NT2/D1 (cell line): ENCODE data around the gene RYR3.

ENCODE experiments used
- DNase-seq: peaks from one replicate; pipeline ENCODE4 v3.0.0-alpha.2; 2011; ENCODE audit warnings: low read depth, low spot score
- H3K27me3 ChIP-seq: 2 replicates; pipeline ENCODE4 v1.6.0; 2011; ENCODE audit warnings: mild to moderate bottlenecking; ENCODE audit not compliant: insufficient read length, insufficient read depth
- H3K36me3 ChIP-seq: 2 replicates; pipeline ENCODE4 v1.6.1; 2011; ENCODE audit warnings: mild to moderate bottlenecking, low read length, mixed read lengths; ENCODE audit not compliant: insufficient read depth, insufficient read length
- H3K4me1 ChIP-seq: 2 replicates; pipeline ENCODE4 v1.5.1; 2011; ENCODE audit not compliant: insufficient read depth, insufficient read length
- H3K4me3 ChIP-seq: 2 replicates; pipeline ENCODE4 v1.5.1; 2011; ENCODE audit warnings: low read depth; ENCODE audit not compliant: insufficient read length
- H3K9ac ChIP-seq: 2 replicates; pipeline ENCODE4 v1.6.0; 2011; ENCODE audit warnings: low read depth; ENCODE audit not compliant: insufficient read length
- H3K9me3 ChIP-seq: 2 replicates; pipeline ENCODE4 v1.5.1; 2011; ENCODE audit warnings: mild to moderate bottlenecking, low read length; ENCODE audit not compliant: insufficient read depth
- SUZ12 ChIP-seq: IDR thresholded peaks from 2 replicates; pipeline ENCODE4 v1.6.1; 2011; ENCODE audit not compliant: insufficient read length, insufficient read depth; ENCODE audit errors: extremely low read depth
- YY1 ChIP-seq: IDR thresholded peaks from 2 replicates; pipeline ENCODE4 v1.6.1; 2011; ENCODE audit not compliant: insufficient read length, insufficient read depth
- ZNF274 ChIP-seq: IDR thresholded peaks from 2 replicates; pipeline ENCODE4 v1.6.1; 2011; ENCODE audit warnings: mild to moderate bottlenecking, low read depth, low read length

RYR3 gene

DNA sequence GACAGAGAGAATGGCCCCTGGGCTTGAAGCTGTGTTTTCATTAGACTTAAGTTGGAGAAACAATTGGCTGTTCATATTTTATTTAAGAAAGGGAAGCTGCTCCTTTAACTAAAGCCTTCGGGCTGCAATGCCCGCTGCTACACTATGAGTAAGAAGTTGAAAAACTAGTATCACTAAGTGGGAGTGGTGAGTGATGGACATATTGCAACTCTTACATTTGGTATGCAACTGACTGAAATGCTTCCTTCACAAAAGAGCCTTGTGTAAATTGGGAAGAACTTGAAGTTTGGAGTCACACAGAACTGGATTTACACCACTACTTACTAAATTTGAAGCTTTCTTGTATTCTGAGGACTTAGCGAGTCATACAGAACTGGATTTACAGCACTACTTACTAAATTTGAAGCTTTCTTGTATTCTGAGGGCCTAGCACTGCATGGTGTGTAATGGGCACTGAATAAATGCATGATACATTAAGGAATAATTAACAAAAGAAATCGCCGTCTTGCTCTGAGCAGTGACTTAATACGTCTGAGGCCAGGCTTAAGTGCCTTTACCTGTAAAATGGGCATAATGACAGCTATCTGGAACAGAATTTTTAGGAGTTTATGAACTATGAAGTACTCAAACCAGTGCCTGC is 149.5 kb downstream of the RYR3 start:
- no peak for DNase-seq
- no peak for TF ChIP-seq YY1
- TF ChIP-seq ZNF274: no peak
- TF ChIP-seq SUZ12: no peak
- H3K4me3 ChIP-seq: no peak overlapping the region
- no peaks in the 10 kb centered on the region for H3K27me3 ChIP-seq
- no peaks in the 10 kb centered on the region for H3K36me3 ChIP-seq
- no peak overlapping the region for H3K9ac ChIP-seq
- peaks cover 2% of the 10 kb centered on the region for H3K4me1 ChIP-seq
- H3K9me3 ChIP-seq: no peaks in the 10 kb centered on the region

GRCh38 chr15:33461671-33462070 is 150.9 kb downstream of the RYR3 start:
- Histone ChIP-seq H3K27me3 (no peaks in the 10 kb centered on the region), H3K36me3 (no peaks in the 10 kb centered on the region), H3K4me1 (no peaks in the 10 kb centered on the region), H3K9me3 (no peaks in the 10 kb centered on the region), H3K4me3 (no peak overlapping the region), H3K9ac (no peak overlapping the region)
- DNase-seq: no peak
- TF ChIP-seq ZNF274 (no peak), SUZ12 (no peak), YY1 (no peak)

- Histone ChIP-seq H3K27me3 (no peaks in the 10 kb centered on the region), H3K36me3 (no peaks in the 10 kb centered on the region), H3K9ac (no peak overlapping the region), H3K9me3 (no peaks in the 10 kb centered on the region), H3K4me3 (no peak overlapping the region), H3K4me1 (peaks cover 4% of the 10 kb centered on the region)
- no peak for TF ChIP-seq SUZ12
- no peak for DNase-seq
Observed at GRCh38 chr15:33467146-33467815, 156.5 kb downstream of the RYR3 start.

- Histone ChIP-seq H3K9ac (no peak overlapping the region), H3K4me1 (peaks cover 4% of the 10 kb centered on the region), H3K9me3 (no peaks in the 10 kb centered on the region), H3K27me3 (no peaks in the 10 kb centered on the region), H3K4me3 (no peak overlapping the region), H3K36me3 (no peaks in the 10 kb centered on the region)
- no peak for DNase-seq
- TF ChIP-seq ZNF274 (no peak), SUZ12 (no peak), YY1 (no peak)
Observed at GRCh38 chr15:33467816-33468163, 157.0 kb downstream of the RYR3 start.

- H3K36me3 ChIP-seq: no peaks in the 10 kb centered on the region
- no peak for DNase-seq
- H3K9ac ChIP-seq: no peak overlapping the region
- H3K4me3 ChIP-seq: no peak overlapping the region
- no peaks in the 10 kb centered on the region for H3K27me3 ChIP-seq
- H3K9me3 ChIP-seq: no peaks in the 10 kb centered on the region
- TF ChIP-seq SUZ12 (no peak), YY1 (no peak), ZNF274 (no peak)
- peaks cover 4% of the 10 kb centered on the region for H3K4me1 ChIP-seq
Observed at GRCh38 chr15:33468740-33469139, 158.0 kb downstream of the RYR3 start.

DNA sequence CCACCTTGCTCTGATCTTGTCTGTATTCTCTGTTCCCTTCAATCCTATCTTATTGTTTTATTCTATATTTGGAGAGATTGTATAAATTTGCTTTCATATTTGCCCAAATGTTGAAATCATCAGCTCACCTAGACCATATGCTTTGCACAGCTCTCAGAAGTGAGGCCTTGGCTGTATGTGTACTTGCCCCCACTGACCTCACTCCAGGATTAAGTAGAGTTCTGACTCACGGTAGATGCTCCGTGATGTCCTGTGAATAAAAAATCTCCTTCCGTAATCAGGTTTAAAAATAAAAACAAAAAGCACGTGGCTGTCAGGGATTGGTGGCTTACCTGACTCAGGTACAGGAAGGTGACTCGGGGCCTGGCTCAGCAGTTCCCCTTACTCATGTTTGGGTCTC is 162.2 kb downstream of the RYR3 start:
- H3K4me3 ChIP-seq: no peak overlapping the region
- no peak overlapping the region for H3K9ac ChIP-seq
- no peaks in the 10 kb centered on the region for H3K9me3 ChIP-seq
- no peaks in the 10 kb centered on the region for H3K27me3 ChIP-seq
- DNase-seq: no peak
- peaks cover 4% of the 10 kb centered on the region for H3K4me1 ChIP-seq
- no peaks in the 10 kb centered on the region for H3K36me3 ChIP-seq
- TF ChIP-seq SUZ12: no peak
- no peak for TF ChIP-seq ZNF274
- TF ChIP-seq YY1: no peak

DNA sequence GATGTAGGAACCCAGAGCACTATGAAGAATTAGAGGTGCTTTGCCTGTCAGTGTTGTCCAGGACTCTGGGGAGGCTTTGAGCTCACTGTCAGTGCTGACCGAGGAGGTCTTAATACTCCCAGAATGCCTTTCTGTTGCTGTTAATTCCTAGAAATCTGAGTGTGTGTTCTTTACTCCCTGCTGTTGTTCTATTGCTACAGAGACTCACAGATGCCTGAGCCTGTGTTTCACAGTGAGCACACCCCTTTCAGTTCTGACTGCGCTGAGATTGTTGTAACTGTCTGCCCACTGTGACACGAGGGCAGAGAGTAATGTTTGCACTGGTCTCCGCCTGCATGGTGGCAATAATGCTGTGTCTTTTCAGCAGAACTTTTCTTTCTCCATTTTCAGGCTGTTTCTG is 162.9 kb downstream of the RYR3 start:
- no peaks in the 10 kb centered on the region for H3K9me3 ChIP-seq
- TF ChIP-seq YY1 (no peak), SUZ12 (no peak), ZNF274 (no peak)
- H3K36me3 ChIP-seq: no peaks in the 10 kb centered on the region
- no peak overlapping the region for H3K4me3 ChIP-seq
- no peak overlapping the region for H3K9ac ChIP-seq
- H3K27me3 ChIP-seq: no peaks in the 10 kb centered on the region
- peaks cover 4% of the 10 kb centered on the region for H3K4me1 ChIP-seq
- DNase-seq: no peak

DNA sequence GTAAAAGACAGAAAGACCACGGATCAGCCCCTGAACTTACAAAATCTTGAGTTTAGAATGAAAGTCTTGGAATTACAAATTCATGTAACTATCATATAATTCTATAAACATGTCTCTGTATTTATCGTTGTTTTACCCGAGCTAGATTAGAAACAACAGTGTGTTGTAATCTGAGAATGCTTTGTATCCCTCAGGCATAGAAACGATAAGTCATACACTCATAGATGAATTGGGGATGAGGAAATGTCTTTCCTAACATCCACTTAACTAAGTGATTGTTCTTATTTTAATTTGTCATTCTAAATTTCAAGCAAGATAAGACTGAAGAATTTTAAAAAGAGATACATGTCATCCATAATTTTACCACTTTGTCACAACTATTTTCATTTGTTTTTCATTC is 165.3 kb downstream of the RYR3 start:
- TF ChIP-seq YY1: no peak
- no peak for TF ChIP-seq ZNF274
- no peak for TF ChIP-seq SUZ12
- no peaks in the 10 kb centered on the region; the same call in 1 of the 2 replicates for H3K9me3 ChIP-seq

More for the DNA sequence above, 165.3 kb downstream of the RYR3 start:
- Histone ChIP-seq H3K4me1 (no peaks in the 10 kb centered on the region), H3K27me3 (no peaks in the 10 kb centered on the region), H3K4me3 (no peak overlapping the region), H3K9ac (no peak overlapping the region), H3K36me3 (no peaks in the 10 kb centered on the region)
- DNase-seq: no peak
